K562 (cell line): ENCODE results near the gene GPRIN1. TPM values are rescaled to one million over a fixed set of nuclear protein-coding genes. Genes with fewer than 3 reads are reported as not detected.

ENCODE experiments used
- ATAC-seq: fragments of 200-7000 bp; cut with Tn5 transposase; 3 replicates; pipeline ENCODE4 v1.9.1; 2020; ENCODE audit warnings: moderate library complexity
- BruUV-seq: library from RNA; stranded (reverse); fragments of 400-500 nt; replicated peaks from 2 replicates; lab custom pipeline; 2021; lab: Mats Ljungman, UMichigan
- CTCF ChIA-PET: fragments of 300-600 bp; formaldehyde crosslinking; extraction: SDS; loops from one replicate; lab custom pipeline; 2021; ENCODE audit warnings: low intra/inter-chr PET ratio; lab: Yijun Ruan, JAX
- POLR2A ChIA-PET: fragments of 300-600, 350-650 bp; sonication (Branson Sonifier 250); formaldehyde crosslinking; extraction: SDS; loops from one replicate; lab custom pipeline; 2021; ENCODE audit warnings: antibody characterized with exemption, inconsistent platforms; lab: Yijun Ruan, JAX
- DNase-seq, 4 experiments: peaks; one replicate each; pipeline versions ENCODE4 v3.0.0 to v3.0.0-alpha.2; 2011 to 2018; ENCODE audit warnings: low spot score in 3 of 4, mixed read lengths in 3 of 4; ENCODE audit errors: extremely low read depth in 1 of 4
- FAIRE-seq: peaks from 2 replicates; lab custom pipeline; 2011; peaks lifted over from hg19 to GRCh38; lab: Jason Lieb, UNC
- H2AFZ ChIP-seq: 2 replicates; pipeline ENCODE4 v1.6.0; 2011; ENCODE audit warnings: low read depth, low read length, control low read depth, inconsistent platforms
- H3K27ac ChIP-seq: fragments of 200-600 bp; 3 replicates; pipeline ENCODE4 v1.8.0; 2011; ENCODE audit warnings: low read depth, mild to moderate bottlenecking, control low read depth, inconsistent platforms, low read length, moderate library complexity, mixed read lengths; ENCODE audit errors: extremely low read depth
- H3K27me3 ChIP-seq, 2 experiments: fragments of 300-600 bp in 1 of 2; 2 replicates in 1 of 2; 3 replicates in 1 of 2; pipeline versions ENCODE4 v1.6.0 to v1.8.0; 2011; ENCODE audit warnings: inconsistent platforms in 2 of 2, low read length in 2 of 2, mild to moderate bottlenecking in 1 of 2, mixed read lengths in 1 of 2, moderate library complexity in 1 of 2; ENCODE audit not compliant: control insufficient read depth in 2 of 2, insufficient read depth in 2 of 2
- H3K36me3 ChIP-seq: fragments of 300-600 bp; 3 replicates; pipeline ENCODE4 v1.8.0; 2011; ENCODE audit warnings: mild to moderate bottlenecking, low read length, inconsistent platforms; ENCODE audit not compliant: control insufficient read depth, insufficient read depth
- H3K4me1 ChIP-seq, 2 experiments: fragments of 200-600 bp in 1 of 2; replicated peaks in 1 of 2; 2 replicates in 1 of 2; 3 replicates in 1 of 2; pipeline versions ENCODE4 v1.5.1 to v1.8.0; 2011; ENCODE audit warnings: inconsistent platforms in 2 of 2, low read length in 2 of 2, mild to moderate bottlenecking in 1 of 2, mixed read lengths in 1 of 2, moderate library complexity in 1 of 2; ENCODE audit not compliant: control insufficient read depth in 2 of 2, insufficient read depth in 2 of 2
- H3K4me2 ChIP-seq: 2 replicates; pipeline ENCODE4 v1.6.1; 2011; ENCODE audit warnings: low read length, control low read depth, inconsistent platforms, mixed read lengths; ENCODE audit not compliant: insufficient read depth
- H3K4me3 ChIP-seq: fragments of 200-600 bp; sonication (generic), shearing (Covaris generic); 2 replicates; pipeline ENCODE4 v1.5.1; 2016; ENCODE audit warnings: control low read depth, inconsistent platforms
- H3K79me2 ChIP-seq: fragments of 200-600 bp; 3 replicates; pipeline ENCODE4 v1.8.0; 2011; ENCODE audit warnings: low read length, inconsistent platforms; ENCODE audit not compliant: control insufficient read depth, insufficient read depth
- H3K9ac ChIP-seq, 2 experiments: 2 replicates each; pipeline versions ENCODE4 v1.6.0 to v1.6.1; 2011; ENCODE audit warnings: low read depth in 2 of 2, low read length in 2 of 2, control low read depth in 1 of 2, inconsistent platforms in 1 of 2, mild to moderate bottlenecking in 1 of 2, mixed read lengths in 1 of 2; ENCODE audit not compliant: insufficient read depth in 1 of 2
- H3K9me1 ChIP-seq: one replicate; pipeline ENCODE4 v1.6.0; 2011; ENCODE audit warnings: inconsistent platforms, mild to moderate bottlenecking, low read length, moderate library complexity; ENCODE audit not compliant: control insufficient read depth, insufficient read depth
- H3K9me3 ChIP-seq: replicated peaks from 2 replicates; pipeline ENCODE4 v1.5.1; 2011; ENCODE audit warnings: low read depth, low read length, inconsistent platforms; ENCODE audit not compliant: control insufficient read depth, insufficient read depth
- H4K20me1 ChIP-seq: replicated peaks from 2 replicates; pipeline ENCODE4 v1.6.1; 2011; ENCODE audit warnings: low read length, inconsistent platforms, mixed read lengths; ENCODE audit not compliant: control insufficient read depth, insufficient read depth
- ARHGAP35 ChIP-seq: fragments of 450-650 bp; IDR thresholded peaks from 2 replicates; pipeline ENCODE4 v1.6.1; 2018; ENCODE audit not compliant: partially characterized antibody
- CHAMP1 ChIP-seq: fragments of 450-650 bp; IDR thresholded peaks from 2 replicates; pipeline ENCODE4 v1.6.1; 2016; ENCODE audit warnings: mild to moderate bottlenecking
- CSDE1 ChIP-seq, 2 experiments: fragments of 450-650 bp; IDR thresholded peaks; 2 replicates each; pipeline ENCODE4 v1.6.1; 2016; ENCODE audit warnings: mild to moderate bottlenecking in 1 of 2
- DNMT1 ChIP-seq: fragments of 450-650 bp; IDR thresholded peaks from 2 replicates; pipeline ENCODE4 v1.6.1; 2016; ENCODE audit warnings: antibody characterized with exemption, mild to moderate bottlenecking
- FOXK1 ChIP-seq: sonication (generic); formaldehyde crosslinking; IDR thresholded peaks from 2 replicates; pipeline ENCODE4 v1.8.0; 2022; ENCODE audit warnings: missing genetic modification reagents, mild to moderate bottlenecking, borderline replicate concordance
- KDM4B ChIP-seq, 2 experiments: fragments of 450-650 bp in 1 of 2; sonication (generic) in 1 of 2; IDR thresholded peaks; 2 replicates each; pipeline ENCODE4 v1.6.1; 2016 to 2017; ENCODE audit warnings: borderline replicate concordance in 2 of 2, antibody characterized with exemption in 1 of 2, low read depth in 1 of 2, mild to moderate bottlenecking in 1 of 2
- SIRT6 ChIP-seq: IDR thresholded peaks from one replicate; pipeline ENCODE4 v1.6.1; 2012; ENCODE audit warnings: low read depth, mild to moderate bottlenecking, control low read depth, inconsistent platforms, low read length, moderate library complexity
- SNIP1 ChIP-seq: fragments of 450-650 bp; IDR thresholded peaks from 2 replicates; pipeline ENCODE4 v1.7.1; 2017; ENCODE audit warnings: low read depth, mild to moderate bottlenecking
- ZNF12 ChIP-seq: sonication (generic); formaldehyde crosslinking; IDR thresholded peaks from 2 replicates; pipeline ENCODE4 v1.4.0; 2020; ENCODE audit warnings: mild to moderate bottlenecking, missing genetic modification reagents
- ZNF77 ChIP-seq: fragments of 250-450 bp; sonication (Bioruptor Pico); IDR thresholded peaks from 2 replicates; pipeline ENCODE4 v1.5.0; 2020
- WGBS: fragments of 100-300 bp; shearing (Covaris generic); methylation state at CpG from one replicate; pipeline ENCODE4 v1.1.6; 2016; ENCODE audit warnings: low coverage, mixed read lengths; ENCODE audit not compliant: insufficient coverage; ENCODE audit errors: missing lambda C conversion rate; 5-methylcytosine and 5-hydroxymethylcytosine counted together
- in situ Hi-C: fragments of 300-500 bp; cut with MboI; formaldehyde crosslinking; loops from 4 replicates; pipeline ENCODE4 v1.15.0; 2018; ENCODE audit warnings: inconsistent platforms, mixed read lengths
- intact Hi-C: fragments of 100-400 bp; cut with micrococcal nuclease; formaldehyde crosslinking; loops from 2 replicates; pipeline ENCODE4 v1.14.2; 2022
- polyA plus RNA-seq, 8 experiments: library from polyadenylated mRNA; depleted of rRNA in 4 of 8; stranded (reverse) in 5 of 8; unstranded in 3 of 8; fragments of >200 nt; fragmentation: Nextera tagmentation in 2 of 8; fragmentation: Illumina TruSeq in 1 of 8; extraction: Ambion mirVana in 2 of 8; extraction: Trizol in 1 of 8; gene quantifications; 2 replicates each; pipeline versions ENCODE4 v1.2.1 to v1.2.3, GENCODE V29; 2011 to 2014; ENCODE audit warnings: inconsistent platforms in 1 of 8, missing spikeins in 1 of 8
- total RNA-seq, 7 experiments: library from RNA; depleted of rRNA in 6 of 7; stranded (reverse); fragments of >200 nt in 6 of 7; fragmentation: Illumina TruSeq in 2 of 7; extraction: Trizol in 2 of 7; gene quantifications; 2 replicates each; pipeline versions ENCODE4 v1.2.1 to v1.2.3, GENCODE V29; 2011 to 2021; ENCODE audit warnings: low replicate concordance in 1 of 7

The GPRIN1 gene
- total and polyA plus RNA-seq, 9 of the 15 experiments (the other 6 are each of a cell fraction or from before 2014, with no cell fraction given): 0.15 to 11.6 (median 4.4) TPM

GRCh38 chr5:176561259-176561658 lies 48.7 kb downstream of the GPRIN1 start:
- BruUV-seq: no TSS peak
- ATAC-seq: no peak
- in situ Hi-C loops: no loop called here
- H3K9ac ChIP-seq: no peak overlapping the region
- H3K79me2 ChIP-seq: no peaks in the 10 kb centered on the region
- H3K4me1 ChIP-seq: peaks cover 0 to 5% of the 10 kb centered on the region in 2 experiments; a peak in 3 of 5 replicates
- no peaks in the 10 kb centered on the region for H3K36me3 ChIP-seq
- TF ChIP-seq DNMT1 (no peak), KDM4B (IDR thresholded peaks at IDR 0.05; ENCODE audit: borderline replicate concordance in 2 of 2, low read depth in 1 of 2) (no peak), ZNF12 (CRISPR knock-in tag) (no peak), CHAMP1 (no peak), SNIP1 (no peak), ZNF77 (CRISPR knock-in tag) (no peak), ARHGAP35 (no peak), CSDE1 (IDR thresholded peaks at IDR 0.05) (no peak), FOXK1 (no peak), SIRT6 (no peak)
- TF ChIP-seq, all 486 proteins: peak for 0
- H4K20me1 ChIP-seq: 0 out of 2 replicates have a peak, but pooled peaks cover 9% of the 10 kb centered on the region
- H3K9me1 ChIP-seq: no peaks in the 10 kb centered on the region
- POLR2A ChIA-PET: interaction anchor here (0.6 kb wide), 1 partner anchor 176 kb away, joined by 3 read pairs; no protein-coding TSS in a partner anchor
- WGBS: 19% methylated on average over 3 of the region's 3 CpGs
- DNase-seq (no peak), FAIRE-seq (no peak)
- no peak overlapping the region for H3K27ac ChIP-seq
- H3K27me3 ChIP-seq: peaks cover 5 to 31% of the 10 kb centered on the region in 2 experiments; a peak in 4 of 5 replicates
- intact Hi-C loops: no loop called here
- no peaks in the 10 kb centered on the region for H3K9me3 ChIP-seq
- CTCF ChIA-PET: no interaction called here
- H3K4me2 ChIP-seq: no peak overlapping the region
- H3K4me3 ChIP-seq: no peak overlapping the region
- H2AFZ ChIP-seq: no peak overlapping the region
